ENCODE measurements around the gene EDARADD. TPM values are rescaled to one million over a fixed set of nuclear protein-coding genes. Genes with fewer than 3 reads are reported as not detected.
"Not testable (repeated sequence)": the region's sequence is repeated elsewhere in the genome, so short reads cannot be mapped to it uniquely, and the experiment has no call there.

EDARADD gene
- total and polyA plus RNA-seq, 2 experiments from 2014 or later, result 0.86 to 1.7 TPM

- Histone ChIP-seq H3K4me1 (ENCODE audit: insufficient read depth) (no peaks in the 10 kb centered on the region), H4K20me1 (ENCODE audit: insufficient read depth) (no peaks in the 10 kb centered on the region), H3K27me3 (replicated peaks; ENCODE audit: insufficient read depth) (no peaks in the 10 kb centered on the region), H2AFZ (no peak overlapping the region), H3K9me3 (ENCODE audit: low read depth) (no peaks in the 10 kb centered on the region), H3K4me3 (no peak overlapping the region), H3K9me2 (ENCODE audit: insufficient read depth) (no peaks in the 10 kb centered on the region), H3F3A (ENCODE audit: insufficient read depth) (no peaks in the 10 kb centered on the region), H3K79me2 (ENCODE audit: insufficient read depth) (no peaks in the 10 kb centered on the region), H3K27ac (no peak overlapping the region), H3K4me2 (ENCODE audit: unreplicated experiment) (no peak overlapping the region), H3K36me3 (ENCODE audit: low read depth) (no peaks in the 10 kb centered on the region), H3K9ac (no peak overlapping the region)
- 38 to 44% methylated on average over 7 of the region's 7 CpGs for whole genome bisulfite sequencing, 2 experiments (ENCODE audit: low coverage in 1 of 2, low lambda C conversion rate in 2 of 2, missing lambda C conversion rate in 2 of 2)
- DNase-seq, result no peak
- in situ Hi-C loops (cut with MboI), result no loop called here
- TF ChIP-seq EZH2 (IDR thresholded peaks at IDR 0.05; ENCODE audit: insufficient read depth, poor library complexity, severe bottlenecking) (no peak), EZH2phosphoT487 (IDR thresholded peaks at IDR 0.05; ENCODE audit: insufficient read depth, low read depth) (no peak)
Measured at GRCh38 chr1:236351875-236352573, 42.1 kb upstream of the EDARADD start.

- WGBS, 2 experiments (ENCODE audit: low coverage in 1 of 2, low lambda C conversion rate in 2 of 2, missing lambda C conversion rate in 2 of 2), result 26 to 48% methylated on average over 4 of the region's 4 CpGs
- H3K9me3 ChIP-seq (ENCODE audit: low read depth); H3K4me1 ChIP-seq (ENCODE audit: insufficient read depth): not testable (repeated sequence)
Measured at GRCh38 chr1:236352747-236353146, 41.3 kb upstream of the EDARADD start.

GRCh38 chr1:236353813-236354212, 40.3 kb upstream of the EDARADD start:
- no peaks in the 10 kb centered on the region for H3K4me1 ChIP-seq (ENCODE audit: insufficient read depth)
- no peak overlapping the region for H3K27ac ChIP-seq
- no peaks in the 10 kb centered on the region for H4K20me1 ChIP-seq (ENCODE audit: insufficient read depth)
- no peaks in the 10 kb centered on the region for H3F3A ChIP-seq (ENCODE audit: insufficient read depth)
- H3K27me3 ChIP-seq (replicated peaks; ENCODE audit: insufficient read depth), result no peaks in the 10 kb centered on the region
- no peaks in the 10 kb centered on the region for H3K36me3 ChIP-seq (ENCODE audit: low read depth)
- H3K9ac ChIP-seq, result no peak overlapping the region
- no peak overlapping the region for H2AFZ ChIP-seq
- H3K9me2 ChIP-seq (ENCODE audit: insufficient read depth), result no peaks in the 10 kb centered on the region
- 36 to 40% methylated on average over 4 of the region's 4 CpGs for WGBS, 2 experiments (ENCODE audit: low coverage in 1 of 2, low lambda C conversion rate in 2 of 2, missing lambda C conversion rate in 2 of 2)
- in situ Hi-C loops (cut with MboI), result no loop called here
- H3K79me2 ChIP-seq (ENCODE audit: insufficient read depth), result no peaks in the 10 kb centered on the region
- TF ChIP-seq EZH2phosphoT487 (IDR thresholded peaks at IDR 0.05; ENCODE audit: insufficient read depth, low read depth) (no peak), EZH2 (IDR thresholded peaks at IDR 0.05; ENCODE audit: insufficient read depth, poor library complexity, severe bottlenecking) (no peak)
- DNase-seq, result no peak
- H3K9me3 ChIP-seq (ENCODE audit: low read depth), result no peaks in the 10 kb centered on the region
- no peak overlapping the region for H3K4me3 ChIP-seq
- H3K4me2 ChIP-seq (ENCODE audit: unreplicated experiment), result no peak overlapping the region

More at GRCh38 chr1:236352747-236353146, 41.3 kb upstream of the EDARADD start:
- H3K27ac ChIP-seq; H3K4me2 ChIP-seq (ENCODE audit: unreplicated experiment); H3K79me2 ChIP-seq (ENCODE audit: insufficient read depth); H4K20me1 ChIP-seq (ENCODE audit: insufficient read depth); H3K27me3 ChIP-seq (replicated peaks; ENCODE audit: insufficient read depth); DNase-seq; H3K36me3 ChIP-seq (ENCODE audit: low read depth); H3K4me3 ChIP-seq; H3F3A ChIP-seq (ENCODE audit: insufficient read depth); H2AFZ ChIP-seq; H3K9ac ChIP-seq; H3K9me2 ChIP-seq (ENCODE audit: insufficient read depth); in situ Hi-C loops (cut with MboI): not testable (repeated sequence)

- Histone ChIP-seq H3K27ac (no peak overlapping the region), H3K4me3 (no peak overlapping the region), H3K27me3 (replicated peaks; ENCODE audit: insufficient read depth) (no peaks in the 10 kb centered on the region), H3K79me2 (ENCODE audit: insufficient read depth) (no peaks in the 10 kb centered on the region), H2AFZ (no peak overlapping the region), H4K20me1 (ENCODE audit: insufficient read depth) (no peaks in the 10 kb centered on the region), H3K9me2 (ENCODE audit: insufficient read depth) (no peaks in the 10 kb centered on the region), H3K36me3 (ENCODE audit: low read depth) (no peaks in the 10 kb centered on the region), H3K9ac (no peak overlapping the region), H3K4me2 (ENCODE audit: unreplicated experiment) (no peak overlapping the region), H3K9me3 (ENCODE audit: low read depth) (no peaks in the 10 kb centered on the region), H3K4me1 (ENCODE audit: insufficient read depth) (no peaks in the 10 kb centered on the region), H3F3A (ENCODE audit: insufficient read depth) (no peaks in the 10 kb centered on the region)
- peak; percentile 25 for DNase-seq
- in situ Hi-C loops (cut with MboI), result no loop called here
- 10 to 12% methylated on average over 4 of the region's 4 CpGs for WGBS, 2 experiments (ENCODE audit: low coverage in 1 of 2, low lambda C conversion rate in 2 of 2, missing lambda C conversion rate in 2 of 2)
- no peak for TF ChIP-seq EZH2phosphoT487 (IDR thresholded peaks at IDR 0.05; ENCODE audit: insufficient read depth, low read depth)
- no peak for TF ChIP-seq EZH2 (IDR thresholded peaks at IDR 0.05; ENCODE audit: insufficient read depth, poor library complexity, severe bottlenecking)
Measured at GRCh38 chr1:236354330-236355147, 39.5 kb upstream of the EDARADD start.

Measured in GM23248 (cell line).